Right kidney (tissue), 1 donor: Measurements from ENCODE around the gene ZDHHC14.

ENCODE experiments used
- DNase-seq: peaks from one replicate; pipeline ENCODE4 v3.0.0-alpha.2; 2016

ZDHHC14 gene

GRCh38 chr6:157647261-157647915 lies 266.4 kb downstream of the ZDHHC14 start:
- no peak for DNase-seq

DNA sequence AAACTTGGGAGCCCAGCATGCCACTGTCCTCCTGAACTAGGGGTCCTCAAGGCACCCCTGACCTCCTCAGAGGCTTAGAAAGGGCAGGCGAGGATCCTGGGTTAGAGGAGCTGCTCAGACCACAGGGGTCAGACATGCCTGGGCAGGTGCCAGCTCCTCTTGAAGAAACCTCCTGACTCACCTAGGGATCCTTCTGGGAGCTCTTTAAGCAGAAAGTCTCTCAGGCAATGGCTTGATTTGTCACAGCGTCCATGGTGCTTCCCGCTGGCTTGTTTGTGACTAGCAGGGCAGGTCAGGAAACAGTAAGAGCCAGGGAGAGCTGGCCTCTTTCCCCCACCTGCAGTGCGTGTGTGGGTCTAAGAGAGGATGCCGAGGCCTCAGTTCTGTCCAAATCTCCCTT lies 267.6 kb downstream of the ZDHHC14 start:
- DNase-seq: no peak

DNA sequence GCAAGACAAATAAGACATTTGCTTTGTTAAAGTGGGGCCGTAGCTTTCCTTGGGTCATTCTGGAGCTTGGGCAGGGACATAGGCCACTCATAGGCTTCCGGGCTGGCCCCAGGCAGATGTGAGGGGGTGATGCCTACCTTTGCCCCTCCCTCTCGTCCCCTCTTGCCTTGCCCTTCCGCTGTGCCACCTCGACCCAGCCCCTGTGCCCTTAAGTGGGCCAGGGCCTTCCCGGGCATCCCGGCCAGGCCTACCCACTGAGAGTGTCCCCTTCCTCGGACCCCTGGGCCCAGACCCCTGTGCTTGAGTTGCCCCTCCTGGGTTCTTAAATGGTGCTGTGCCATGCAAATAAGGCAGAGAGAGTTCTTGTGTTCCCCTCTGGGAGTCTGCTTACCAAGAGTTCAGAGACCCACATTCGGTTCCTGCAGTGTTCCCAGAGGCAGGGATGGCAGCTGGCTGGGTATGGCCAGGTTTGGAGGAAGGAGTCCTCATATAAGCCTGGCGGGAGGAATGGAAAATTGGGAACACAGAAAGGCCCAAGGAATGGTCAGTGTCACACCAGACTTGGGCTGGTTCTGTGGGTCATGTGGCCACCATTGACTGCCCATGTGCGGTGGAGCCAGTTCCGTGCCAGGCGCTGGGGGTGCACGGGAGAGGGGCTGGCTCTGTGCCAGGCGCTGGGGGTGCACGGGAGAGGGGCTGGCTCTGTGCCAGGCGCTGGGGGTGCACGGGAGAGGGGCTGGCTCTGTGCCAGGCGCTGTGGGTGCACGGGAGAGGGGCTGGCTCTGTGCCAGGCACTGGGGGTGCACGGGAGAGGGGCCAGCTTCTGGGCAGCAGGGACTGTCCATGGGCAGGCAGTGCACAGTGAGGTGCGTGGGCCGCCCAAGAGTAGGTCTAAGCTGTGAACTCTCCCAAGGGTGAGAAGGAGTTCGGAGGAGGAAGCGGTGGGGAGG lies 268.6 kb downstream of the ZDHHC14 start:
- no peak for DNase-seq

GRCh38 chr6:157650261-157650640 lies 269.3 kb downstream of the ZDHHC14 start:
- no peak for DNase-seq

DNA sequence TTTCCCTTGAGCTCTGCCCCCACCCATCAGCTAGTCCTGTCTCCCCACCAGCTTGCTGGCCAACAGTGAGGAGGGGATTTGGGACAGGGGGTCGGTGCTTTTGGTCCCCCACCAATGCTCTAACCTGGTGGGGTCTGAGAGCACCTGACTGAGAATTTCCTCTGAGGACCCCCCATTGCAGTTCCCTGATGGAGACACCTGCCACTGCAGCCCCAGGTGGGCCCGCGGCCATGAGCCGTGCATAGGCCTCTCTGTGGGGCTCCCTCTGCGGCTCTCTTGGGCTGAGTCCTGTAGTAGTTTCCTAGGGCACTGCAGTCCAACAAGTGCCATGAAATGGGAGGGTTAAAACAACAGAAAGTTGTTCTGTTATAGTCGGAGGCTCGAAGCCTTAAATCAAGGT lies 269.8 kb downstream of the ZDHHC14 start:
- no peak for DNase-seq

GRCh38 chr6:157651731-157652490 lies 270.9 kb downstream of the ZDHHC14 start:
- no peak for DNase-seq

DNA sequence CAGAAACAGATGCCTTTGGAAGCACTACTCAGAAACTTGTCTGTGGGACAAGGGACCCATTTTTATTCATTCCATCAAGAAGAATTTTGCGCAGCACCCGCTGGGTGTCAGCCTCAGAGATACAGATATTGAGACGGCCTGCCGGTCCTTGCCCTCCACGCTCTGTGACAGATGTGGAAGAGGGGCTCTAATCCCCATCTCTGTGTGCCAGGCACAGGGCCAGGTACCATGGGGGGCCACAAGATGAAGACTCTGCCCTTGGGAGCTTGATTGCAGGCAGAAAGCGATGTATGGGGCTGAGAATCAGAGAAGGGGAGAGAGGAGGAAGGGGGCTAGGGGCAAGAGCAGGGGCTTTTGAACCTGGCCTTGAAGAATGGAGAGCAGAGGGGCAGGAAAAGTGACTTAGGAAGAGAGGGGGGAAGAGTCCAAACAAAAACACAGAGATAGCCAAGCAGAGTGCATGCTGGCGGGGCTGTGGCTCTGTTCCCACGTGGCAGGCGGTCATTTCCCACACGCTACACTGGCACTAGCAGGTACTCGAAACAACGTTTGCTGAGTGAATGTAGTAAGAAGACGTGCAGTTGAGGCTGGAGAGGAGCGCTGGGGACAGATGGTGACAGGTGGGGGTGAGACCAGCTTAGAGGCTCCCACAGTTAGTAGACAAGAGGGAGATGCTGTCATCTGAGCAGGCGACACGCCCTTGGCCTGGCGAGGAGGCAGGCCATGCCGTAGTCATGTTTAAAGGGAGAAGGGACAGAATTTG lies 271.8 kb downstream of the ZDHHC14 start:
- DNase-seq: no peak

DNA sequence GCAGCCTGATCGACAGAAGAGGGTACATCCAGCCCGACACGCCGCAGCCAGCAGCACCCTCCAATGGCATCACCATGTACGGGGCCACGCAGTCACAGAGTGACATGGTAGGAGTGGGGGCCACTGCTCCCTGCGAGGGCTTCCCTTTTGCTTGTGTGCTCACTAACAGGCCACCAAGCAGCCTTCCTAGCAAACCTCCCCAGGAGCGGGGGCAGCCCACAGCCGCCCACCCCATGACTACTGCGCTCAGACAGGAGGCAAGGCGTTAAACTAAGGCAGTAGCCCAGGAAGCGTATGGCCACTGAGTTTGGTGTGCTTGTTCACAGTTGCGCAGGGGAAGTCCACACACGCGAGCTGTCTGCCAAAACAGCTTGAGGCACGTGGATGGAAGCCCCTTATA lies 272.5 kb downstream of the ZDHHC14 start:
- DNase-seq: no peak

- DNase-seq: no peak
Measured at GRCh38 chr6:157655139-157655538, 274.1 kb downstream of the ZDHHC14 start.

DNA sequence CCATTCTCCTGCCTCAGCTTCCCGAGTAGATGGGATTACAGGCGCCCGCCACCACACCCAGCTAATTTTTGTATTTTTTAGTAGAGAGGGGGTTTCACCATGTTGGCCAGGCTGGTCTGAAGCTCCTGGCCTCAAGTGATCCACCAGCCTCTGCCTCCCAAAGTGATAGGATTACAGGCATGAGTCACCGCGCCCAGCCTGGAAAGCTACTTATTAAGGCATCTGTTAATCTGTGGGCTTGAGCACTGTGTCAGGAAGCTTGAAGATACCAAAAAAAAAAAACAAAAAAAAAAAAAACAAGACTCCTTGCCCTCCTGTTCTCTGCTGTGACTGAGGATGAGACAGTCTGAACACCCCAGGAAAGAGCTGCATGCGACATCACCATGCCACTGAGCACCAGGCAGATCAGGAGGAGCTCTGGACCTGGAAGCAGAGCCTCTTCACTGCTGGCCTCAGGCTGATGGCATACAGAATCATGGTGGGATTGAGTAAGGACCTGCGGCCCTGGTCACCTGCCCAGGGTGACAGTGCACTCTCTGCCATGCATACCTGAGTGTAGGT lies 275.5 kb downstream of the ZDHHC14 start:
- DNase-seq: no peak

- no peak for DNase-seq
Measured at GRCh38 chr6:157657754-157658153, 276.8 kb downstream of the ZDHHC14 start.

- no peak for DNase-seq
Measured at GRCh38 chr6:157658301-157658700, 277.3 kb downstream of the ZDHHC14 start.

- DNase-seq: peak; percentile 20
Measured at GRCh38 chr6:157659536-157660271, 278.7 kb downstream of the ZDHHC14 start.

DNA sequence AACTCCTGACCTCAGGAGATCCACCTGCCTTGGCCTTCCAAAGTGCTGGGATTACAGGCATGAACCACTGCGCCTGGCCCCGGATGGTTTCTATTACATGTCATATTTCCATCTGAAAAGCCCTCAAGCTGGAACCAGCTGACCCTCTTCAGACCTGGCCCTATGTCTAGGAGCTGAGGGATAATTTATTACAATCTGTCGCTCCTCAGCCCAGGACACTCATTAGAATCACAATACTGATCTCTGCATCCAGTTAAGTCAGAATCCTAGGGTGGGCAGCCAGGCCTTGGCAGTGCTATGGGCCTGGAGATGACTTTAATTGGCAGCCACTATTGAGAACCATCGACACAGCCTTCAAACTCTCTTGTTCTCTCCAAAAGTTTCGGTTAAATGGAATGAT lies 279.4 kb downstream of the ZDHHC14 start:
- no peak for DNase-seq

- DNase-seq: no peak
Measured at GRCh38 chr6:157661652-157662051, 280.7 kb downstream of the ZDHHC14 start.

DNA sequence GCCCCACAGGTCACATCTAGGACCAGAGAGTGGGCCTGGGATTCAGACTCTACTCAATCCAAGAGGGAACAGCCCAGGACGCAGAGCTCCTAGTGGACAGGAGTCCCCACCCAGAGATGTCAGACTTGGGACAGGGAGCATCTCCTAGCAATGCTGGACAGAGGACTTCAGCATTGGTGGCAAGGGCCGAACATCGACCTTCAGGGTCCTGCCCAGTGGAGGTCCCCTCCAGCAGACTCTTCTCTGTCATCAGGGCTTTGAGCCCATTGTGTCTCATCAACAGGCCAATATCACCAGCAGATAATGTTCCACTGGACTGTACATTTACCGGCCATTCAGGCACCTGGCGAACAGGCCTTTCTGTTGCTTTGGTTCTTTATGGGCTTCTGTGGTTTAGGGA lies 282.3 kb downstream of the ZDHHC14 start:
- DNase-seq: no peak

GRCh38 chr6:157665180-157665579 lies 284.2 kb downstream of the ZDHHC14 start:
- DNase-seq: no peak

DNA sequence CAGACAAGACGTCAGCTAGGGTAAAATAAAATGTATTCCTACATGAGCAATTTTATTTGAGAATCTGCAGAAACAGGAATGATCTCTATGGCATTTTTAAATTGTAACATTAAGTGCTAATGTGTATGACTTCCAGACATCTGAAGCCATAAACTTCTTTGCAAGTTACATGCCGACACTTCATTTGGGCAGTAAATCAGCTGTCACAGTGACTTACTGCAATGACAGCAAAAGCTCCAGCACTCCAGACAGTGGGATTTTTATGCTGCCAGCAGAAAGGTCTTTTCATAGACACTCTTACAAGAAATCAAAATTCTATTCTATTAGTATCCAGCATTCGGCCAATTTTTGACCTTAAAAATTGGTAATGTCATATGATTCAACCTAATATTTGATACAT lies 285.7 kb downstream of the ZDHHC14 start:
- DNase-seq: no peak

DNA sequence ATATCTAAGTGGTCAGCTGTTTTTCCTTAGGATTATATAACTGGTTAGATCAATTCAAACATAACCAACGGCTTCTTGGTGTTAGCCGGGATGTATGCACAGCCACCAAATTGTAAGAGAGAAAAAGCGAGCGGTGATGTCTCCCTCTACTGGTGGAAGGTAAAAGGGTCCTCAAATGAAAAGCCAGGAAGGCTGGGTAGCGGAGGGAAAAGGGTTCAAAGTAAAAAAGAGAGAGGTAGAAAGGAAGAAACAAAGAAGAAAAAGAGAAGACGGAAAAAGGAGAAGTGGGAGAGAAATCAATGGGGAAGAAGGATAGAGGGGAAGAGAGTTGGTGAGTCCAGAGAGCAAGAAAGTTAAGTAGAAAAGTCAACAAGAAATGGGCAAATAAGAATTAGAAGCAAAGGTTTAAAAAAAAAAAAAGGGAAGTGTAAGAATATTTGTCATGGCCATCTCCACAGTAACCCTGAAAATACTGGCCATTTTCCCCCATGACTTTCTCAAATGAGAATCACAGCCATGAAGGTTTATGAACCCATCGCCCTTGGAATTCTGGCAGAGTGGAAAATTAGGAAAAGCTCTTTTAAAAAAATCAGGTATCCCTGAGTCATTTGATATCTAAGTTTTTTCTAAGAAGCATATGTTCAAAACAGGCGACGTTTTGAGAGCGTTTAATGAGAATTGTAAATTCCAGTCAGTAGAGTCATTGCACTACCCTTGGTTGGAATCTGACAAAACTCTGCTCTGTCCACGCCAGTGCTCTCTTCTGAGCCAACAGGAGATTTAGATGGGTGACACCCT lies 286.4 kb downstream of the ZDHHC14 start:
- no peak for DNase-seq

DNA sequence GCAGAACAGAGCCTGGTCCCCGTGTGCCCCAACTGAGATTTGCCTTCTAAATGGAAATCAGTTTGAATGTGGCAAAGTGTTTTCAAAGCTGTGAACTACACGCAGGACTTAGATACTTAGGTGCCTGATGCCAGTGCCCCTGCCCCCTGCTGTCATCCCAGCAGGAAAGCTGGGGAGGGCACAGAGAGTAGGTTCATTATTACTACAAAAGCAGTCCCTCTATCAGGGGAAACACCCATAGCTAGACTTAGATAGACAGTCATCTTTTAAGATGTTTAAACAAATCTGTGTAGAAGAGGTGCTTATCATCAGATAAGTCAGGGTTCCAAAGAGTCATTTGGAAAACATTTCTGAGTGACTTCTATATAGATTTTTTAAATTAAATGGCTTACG lies 287.0 kb downstream of the ZDHHC14 start:
- DNase-seq: no peak
